HG02798 (cell line): ENCODE results near the gene PRPS1.

ENCODE experiments used
- ATAC-seq: cut with Tn5 transposase; IDR thresholded peaks from one replicate; pipeline ENCODE4 v1.9.1; 2021; ENCODE audit warnings: mild to moderate bottlenecking; ENCODE audit not compliant: unreplicated experiment, poor library complexity

PRPS1 gene

GRCh38 chrX:107699616-107700015 lies 71.3 kb downstream of the PRPS1 start:
- ATAC-seq, result no peak

- ATAC-seq, result no peak
These were observed 72.0 kb downstream of the PRPS1 start for GRCh38 chrX:107700317-107700774.
